NCI-H2081 (cell line): ENCODE measurements around the gene UBE2E1.
"Not testable (repeated sequence)": the region's sequence is repeated elsewhere in the genome, so short reads cannot be mapped to it uniquely, and the experiment has no call there.

Experiments used
- DNase-seq, 2 experiments: peaks; one replicate each; lab custom pipeline; 2025; lab: John Stamatoyannopoulos, UW

UBE2E1 gene

GRCh38 chr3:23881993-23882392, 76.2 kb downstream of the UBE2E1 start:
- not testable (repeated sequence) for DNase-seq

GRCh38 chr3:23882487-23882918, 76.7 kb downstream of the UBE2E1 start:
- DNase-seq = no peak

- no peak for DNase-seq
Observed at GRCh38 chr3:23884481-23884880, 78.7 kb downstream of the UBE2E1 start.

GRCh38 chr3:23885210-23885609, 79.5 kb downstream of the UBE2E1 start:
- no peak for DNase-seq

GRCh38 chr3:23886311-23886710, 80.6 kb downstream of the UBE2E1 start:
- no peak for DNase-seq

DNA sequence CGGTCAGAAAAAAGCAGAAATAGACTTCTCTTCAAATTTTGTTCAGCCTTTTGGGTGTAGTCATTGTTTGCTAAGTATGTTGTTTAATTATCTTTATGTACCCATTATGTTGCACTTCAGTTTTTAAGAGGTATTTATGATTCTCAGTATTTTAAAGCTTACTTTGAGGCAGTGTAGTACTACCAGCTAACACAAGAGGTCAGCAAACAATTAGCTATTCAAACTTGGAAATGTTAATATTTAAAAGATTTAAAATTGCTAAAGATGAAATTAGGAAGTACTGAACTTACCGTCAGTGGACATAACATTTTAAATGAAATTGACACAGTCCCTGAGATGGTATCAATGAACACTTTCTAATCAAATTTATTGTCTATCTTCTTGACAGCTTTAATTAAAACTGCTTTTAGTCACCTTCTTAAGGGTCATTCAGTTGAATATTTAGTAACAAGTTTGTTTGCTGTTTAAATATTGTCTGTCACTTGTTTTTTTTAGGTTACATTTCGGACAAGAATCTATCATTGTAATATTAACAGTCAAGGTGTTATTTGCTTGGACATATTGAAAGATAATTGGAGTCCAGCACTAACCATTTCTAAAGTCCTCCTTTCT, 83.0 kb downstream of the UBE2E1 start:
- DNase-seq = peak in 1 of 2 experiments; percentile 4

DNA sequence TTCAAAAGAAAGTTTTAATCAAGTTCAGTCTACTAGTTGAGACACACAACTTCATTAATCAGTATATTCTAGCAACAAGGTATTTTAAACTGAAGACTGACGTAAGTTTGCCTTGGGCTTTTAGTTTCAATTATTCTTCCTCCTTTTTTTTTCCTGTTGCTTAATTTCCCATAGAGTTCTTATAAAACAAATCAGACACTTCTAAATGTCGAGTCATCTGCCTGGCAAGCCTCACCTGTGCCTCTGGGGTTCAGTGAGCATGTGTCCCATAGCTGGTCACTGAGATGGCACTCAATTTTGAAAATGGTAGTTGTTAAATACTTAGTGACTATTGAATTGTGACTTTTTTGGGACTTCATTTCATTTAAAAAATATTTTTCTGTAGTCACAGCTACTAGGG, 83.6 kb downstream of the UBE2E1 start:
- no peak for DNase-seq

DNA sequence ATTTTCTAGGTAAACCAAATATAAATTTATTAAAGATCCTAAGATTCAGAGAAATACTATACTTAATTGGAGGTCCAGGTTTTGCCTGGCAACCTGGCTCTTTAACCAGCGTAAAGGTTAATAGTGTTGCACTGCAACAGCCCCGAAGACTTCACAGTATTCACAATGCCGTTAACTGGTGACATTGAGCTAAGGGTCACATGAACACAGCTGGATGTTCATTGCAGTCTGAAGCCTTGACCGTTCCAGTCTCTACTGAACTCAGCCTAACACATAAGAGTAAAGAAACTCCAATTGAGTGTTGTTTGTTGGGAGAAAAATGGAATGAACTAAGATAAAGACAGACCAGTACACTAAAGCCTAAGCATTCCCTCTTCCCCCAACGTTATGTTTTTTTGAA, 84.2 kb downstream of the UBE2E1 start:
- no peak for DNase-seq

DNA sequence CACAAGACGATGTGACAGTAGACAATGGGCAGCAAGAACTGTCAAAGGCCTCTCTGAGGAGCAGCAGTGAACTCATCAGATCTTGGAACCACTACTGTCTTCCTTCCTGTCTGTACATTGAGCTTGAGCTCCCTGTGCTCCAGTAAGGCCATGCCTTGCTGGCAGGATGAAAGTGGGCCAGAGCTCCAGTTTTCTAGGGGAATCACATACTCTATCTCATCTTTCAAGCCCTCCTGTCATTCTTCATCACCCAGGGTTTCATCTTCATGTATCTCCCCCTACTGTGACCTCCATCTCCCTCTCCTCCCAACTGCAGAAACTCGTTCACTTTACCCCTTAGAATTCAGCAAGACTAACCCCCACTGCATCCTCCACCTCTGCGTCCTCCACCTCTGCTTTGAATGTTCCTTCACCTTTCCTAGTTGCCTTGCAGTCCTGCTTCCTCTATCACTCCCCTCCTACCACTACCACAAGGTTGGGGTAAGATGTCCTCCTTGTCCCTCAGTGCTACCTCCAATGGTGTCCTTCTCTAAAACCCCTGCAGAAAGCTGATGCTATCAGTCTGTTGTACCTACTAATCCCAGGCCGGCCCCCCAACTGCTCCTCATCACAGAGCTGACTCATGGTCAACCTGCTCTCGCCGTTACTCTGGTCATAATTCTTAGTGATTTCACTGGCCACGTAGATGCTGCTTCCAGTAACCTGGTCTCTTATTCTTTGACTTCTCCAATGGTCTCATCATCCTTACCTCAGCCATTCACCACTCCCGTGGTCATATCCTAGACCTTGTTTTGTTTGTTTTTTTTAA, 88.7 kb downstream of the UBE2E1 start:
- no peak for DNase-seq

GRCh38 chr3:23895181-23895580, 89.4 kb downstream of the UBE2E1 start:
- DNase-seq = no peak

GRCh38 chr3:23900744-23901143, 95.0 kb downstream of the UBE2E1 start:
- no peak for DNase-seq

DNA sequence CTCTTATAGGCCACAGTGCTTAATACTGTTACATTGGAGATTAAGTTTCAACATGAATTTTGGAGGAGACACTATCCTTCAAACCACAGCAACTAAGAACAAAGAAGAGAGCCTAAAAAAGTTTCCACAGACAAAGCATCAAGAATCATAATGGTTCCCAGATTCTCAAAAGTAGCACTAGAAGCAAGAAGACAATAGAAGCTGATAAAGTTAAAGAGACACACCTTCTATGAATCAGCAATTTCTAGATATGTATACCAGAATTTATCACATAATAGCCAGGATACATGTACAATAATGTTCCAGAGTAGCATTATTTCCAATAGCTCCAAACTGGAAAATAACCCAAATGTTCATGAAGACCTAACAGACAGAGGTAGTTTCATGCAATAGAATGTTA, 98.8 kb downstream of the UBE2E1 start:
- no peak for DNase-seq

DNA sequence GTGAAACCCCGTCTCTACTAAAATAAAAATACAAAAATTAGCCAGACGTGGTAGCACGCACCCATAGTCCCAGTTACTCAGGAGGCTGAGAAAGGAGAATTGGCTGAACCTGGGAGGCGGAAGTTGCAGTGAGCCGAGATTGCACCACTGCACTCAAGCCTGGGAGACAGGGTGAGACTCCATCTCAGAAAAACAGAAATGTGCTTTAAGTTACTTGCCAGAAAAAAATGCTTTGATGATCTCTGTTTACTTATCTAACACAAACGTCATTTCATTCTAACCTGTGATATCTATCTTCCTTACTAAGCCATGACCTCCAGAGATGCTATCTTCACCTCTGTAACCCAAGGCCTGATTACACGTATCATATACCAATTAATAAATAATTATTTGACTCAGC, 103.6 kb downstream of the UBE2E1 start:
- no peak for DNase-seq

DNA sequence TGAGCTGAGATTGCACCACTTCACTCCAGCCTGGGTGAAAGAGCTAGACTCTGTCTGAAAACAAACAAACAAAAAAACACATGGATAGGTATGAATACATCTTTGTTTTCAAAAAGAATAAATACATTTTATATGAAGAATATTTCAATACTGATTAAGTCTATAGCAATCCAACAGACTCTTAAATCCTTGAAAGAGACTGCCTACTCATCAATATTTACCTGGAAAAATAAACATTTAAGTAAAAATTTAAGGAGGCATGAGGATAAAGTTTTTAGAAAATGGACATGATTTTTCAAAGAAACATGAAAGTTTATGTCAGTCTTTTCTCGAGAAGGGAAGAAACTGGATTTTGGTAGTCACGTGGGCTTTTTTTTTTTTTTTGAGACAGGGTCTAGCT, 105.6 kb downstream of the UBE2E1 start:
- DNase-seq = no peak

- not testable (repeated sequence) for DNase-seq
Observed at GRCh38 chr3:23912335-23912734, 106.6 kb downstream of the UBE2E1 start.

GRCh38 chr3:23913182-23913581, 107.4 kb downstream of the UBE2E1 start:
- DNase-seq = no peak

DNA sequence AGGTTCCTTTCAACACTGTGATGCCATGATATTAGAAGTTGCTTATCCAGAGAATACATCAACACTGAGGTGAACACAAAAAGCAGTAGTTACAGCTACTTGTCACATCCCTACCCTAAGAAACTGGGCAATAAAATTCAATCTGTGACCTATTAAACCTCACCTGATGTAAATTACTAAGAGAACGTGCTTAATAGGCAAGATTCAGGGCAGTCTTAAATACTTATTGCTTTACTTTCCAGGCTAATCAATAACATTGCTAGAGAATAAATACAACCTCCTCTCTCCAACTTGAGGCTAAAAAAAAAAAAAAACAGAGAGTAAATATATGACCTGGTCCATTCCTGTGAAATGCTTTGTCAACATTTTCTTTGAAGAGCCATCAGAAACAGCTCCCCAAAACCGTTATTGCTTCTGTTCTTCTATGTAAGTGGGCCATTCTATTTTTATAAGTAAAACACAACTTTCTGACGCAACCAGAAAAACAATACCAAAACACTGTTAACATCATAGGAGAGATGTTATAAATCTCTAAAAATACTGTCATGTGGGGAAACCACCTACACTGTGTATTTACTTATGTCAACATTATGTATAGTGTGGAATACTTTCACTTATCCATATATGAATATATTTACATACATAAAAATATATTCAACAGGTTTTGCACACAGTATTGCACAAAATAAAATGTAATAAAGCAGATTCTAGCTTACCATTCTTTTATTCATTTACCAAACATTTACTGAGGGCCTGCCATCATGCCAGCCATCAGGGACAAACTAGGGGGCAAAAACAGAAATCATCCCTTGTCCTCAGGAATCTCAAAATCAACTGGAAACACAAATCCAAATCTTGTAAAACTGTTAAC, 108.4 kb downstream of the UBE2E1 start:
- no peak for DNase-seq

DNA sequence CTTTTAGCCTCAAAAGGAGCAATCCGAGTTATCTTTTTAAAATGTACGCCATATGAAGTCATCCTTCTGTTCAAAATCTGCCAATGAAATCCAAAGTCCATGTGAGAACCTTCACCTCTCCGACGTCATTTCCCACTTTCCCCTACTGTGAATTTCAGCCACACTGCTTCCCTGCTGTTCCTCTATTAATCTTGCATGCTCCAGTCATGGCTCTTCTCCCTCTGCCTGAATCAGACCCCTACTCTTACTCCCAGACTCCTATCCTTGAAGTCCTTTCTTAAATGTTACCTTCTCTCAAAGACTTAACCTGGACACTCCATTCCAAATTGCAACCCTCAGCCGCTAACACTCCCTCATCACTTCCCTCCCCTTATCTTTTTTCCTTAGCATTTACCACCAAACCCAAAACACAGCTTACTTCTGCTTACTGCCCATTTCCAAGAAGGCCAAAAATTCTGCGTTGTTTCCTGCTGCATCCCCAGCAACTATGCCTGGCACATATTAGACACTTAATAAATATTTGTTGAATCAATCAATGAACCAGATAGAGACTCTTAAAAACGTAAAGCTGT, 109.9 kb downstream of the UBE2E1 start:
- DNase-seq = peak in 1 of 2 experiments; percentile 30

DNA sequence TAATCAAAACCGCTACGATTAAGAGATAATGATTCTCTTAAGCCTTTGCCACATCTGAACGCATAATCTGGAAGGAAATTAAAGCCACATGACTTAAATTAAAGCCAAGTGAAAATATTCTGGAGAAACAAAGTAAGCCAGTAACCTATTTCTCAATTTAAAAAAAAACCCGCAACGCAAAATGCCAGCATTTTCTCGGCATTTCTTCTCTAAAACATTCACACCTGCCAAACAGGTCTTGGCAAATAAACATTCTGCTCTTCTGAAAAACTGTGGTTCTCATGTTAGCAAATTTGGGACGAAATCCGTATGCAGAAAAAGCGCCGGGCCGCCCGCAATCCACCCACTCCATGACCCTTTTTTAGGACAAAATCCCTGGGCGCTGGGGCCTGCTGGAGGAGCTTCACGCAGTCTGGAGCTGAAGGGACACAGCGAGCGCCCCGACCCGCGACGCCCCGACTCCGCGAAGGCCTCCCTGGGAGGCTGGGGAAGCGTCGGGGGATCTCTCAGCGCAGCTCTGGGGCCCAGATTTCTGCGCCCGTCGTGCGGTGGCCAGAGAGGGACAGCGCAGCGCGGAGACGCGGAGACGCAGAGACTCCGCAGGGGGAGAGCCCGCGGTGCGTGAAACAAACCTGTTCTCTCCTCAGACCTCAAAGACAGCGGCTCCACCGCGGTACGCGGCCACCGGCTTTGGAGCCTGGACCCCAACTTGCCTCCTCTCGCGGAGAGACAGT, 110.6 kb downstream of the UBE2E1 start:
- DNase-seq = no peak

GRCh38 chr3:23916886-23917678, 111.3 kb downstream of the UBE2E1 start, which contains the start of the genes NKIRAS1 and RPL15:
NKIRAS1 (minus strand) TSS chr3:23916990; CDS start chr3:23910904, 6,086 bp downstream.
RPL15 (plus strand) TSS chr3:23917132; CDS start chr3:23917860, 728 bp downstream.
- peak; percentile 96 to 97 for DNase-seq
